Neural cell (in vitro differentiated cells): ENCODE measurements around the gene MLLT3. TPM values are rescaled to one million over a fixed set of nuclear protein-coding genes. Genes with fewer than 3 reads are reported as not detected.

Source experiments
- H2AFZ ChIP-seq: fragments of 200-600, 300-800 bp; sonication (generic), shearing (Covaris generic); 2 replicates; pipeline ENCODE4 v1.6.0; 2014; ENCODE audit warnings: low read depth, mild to moderate bottlenecking, antibody characterized with exemption, low read length, moderate library complexity
- H3F3A ChIP-seq: fragments of 200-600 bp; shearing (Covaris generic); 2 replicates; pipeline ENCODE4 v1.6.1; 2016; ENCODE audit warnings: mild to moderate bottlenecking, moderate library complexity, mixed read lengths, antibody characterized with exemption, low read length; ENCODE audit not compliant: insufficient read depth, poor library complexity, severe bottlenecking
- H3K27ac ChIP-seq: fragments of 200-600, 300-800 bp; sonication (generic), shearing (Covaris generic); 2 replicates; pipeline ENCODE4 v1.5.1; 2014; ENCODE audit warnings: mild to moderate bottlenecking, low read length, moderate library complexity
- H3K27me3 ChIP-seq: fragments of 300-800, 200-600 bp; sonication (generic), shearing (Covaris generic); 2 replicates; pipeline ENCODE4 v1.6.0; 2014; ENCODE audit warnings: mild to moderate bottlenecking, low read depth, low read length, moderate library complexity; ENCODE audit not compliant: insufficient read depth
- H3K36me3 ChIP-seq: fragments of 300-800, 200-600 bp; sonication (generic), shearing (Covaris generic); 2 replicates; pipeline ENCODE4 v1.5.1; 2014; ENCODE audit warnings: mild to moderate bottlenecking, antibody characterized with exemption, low read length, moderate library complexity; ENCODE audit not compliant: insufficient read depth
- H3K4me2 ChIP-seq: fragments of 300-800, 200-600 bp; sonication (generic), shearing (Covaris generic); 2 replicates; pipeline ENCODE4 v1.6.0; 2014; ENCODE audit warnings: mild to moderate bottlenecking, low read length
- H3K4me3 ChIP-seq: fragments of 300-800, 200-600 bp; sonication (generic), shearing (Covaris generic); 2 replicates; pipeline ENCODE4 v1.5.1; 2014; ENCODE audit warnings: mild to moderate bottlenecking, low read length, moderate library complexity
- H3K79me2 ChIP-seq: fragments of 200-600 bp; shearing (Covaris generic); replicated peaks from 2 replicates; pipeline ENCODE4 v1.6.0; 2014; ENCODE audit warnings: mild to moderate bottlenecking, low read length, moderate library complexity; ENCODE audit not compliant: insufficient read depth
- H3K9ac ChIP-seq: fragments of 300-800, 200-600 bp; sonication (generic), shearing (Covaris generic); 2 replicates; pipeline ENCODE4 v1.6.1; 2016; ENCODE audit warnings: mild to moderate bottlenecking, low read length, mixed read lengths
- H3K9me2 ChIP-seq: fragments of 200-600 bp; shearing (Covaris generic); 2 replicates; pipeline ENCODE4 v1.6.1; 2016; ENCODE audit warnings: mild to moderate bottlenecking, low read length, mixed read lengths; ENCODE audit not compliant: insufficient read depth
- H3K9me3 ChIP-seq: fragments of 200-600, 300-800 bp; sonication (generic), shearing (Covaris generic); 2 replicates; pipeline ENCODE4 v1.6.1; 2016; ENCODE audit warnings: mild to moderate bottlenecking, mixed run types, low read length, moderate library complexity, mixed read lengths
- H4K20me1 ChIP-seq: fragments of 200-600 bp; shearing (Covaris generic); 2 replicates; pipeline ENCODE4 v1.6.1; 2016; ENCODE audit warnings: mild to moderate bottlenecking, mixed run types; ENCODE audit not compliant: insufficient read depth
- CTCF ChIP-seq: fragments of 450-650 bp; IDR thresholded peaks from 2 replicates; pipeline ENCODE4 v1.5.1; 2014; ENCODE audit warnings: antibody characterized with exemption, mild to moderate bottlenecking, moderate library complexity; ENCODE audit not compliant: poor library complexity, severe bottlenecking
- EP300 ChIP-seq: fragments of 450-650 bp; conservative IDR thresholded peaks from 2 replicates; pipeline ENCODE4 v1.6.1; 2014; ENCODE audit warnings: antibody characterized with exemption, mild to moderate bottlenecking, moderate library complexity; ENCODE audit not compliant: poor library complexity, severe bottlenecking
- EZH2 ChIP-seq: fragments of 200-600, 300-800 bp; shearing (Covaris generic), sonication (generic); IDR thresholded peaks from 2 replicates; pipeline ENCODE4 v1.6.1; 2014; ENCODE audit warnings: antibody characterized with exemption, low read length, borderline replicate concordance, mild to moderate bottlenecking; ENCODE audit not compliant: insufficient read depth, poor library complexity, severe bottlenecking
- MXI1 ChIP-seq: fragments of 450-650 bp; conservative IDR thresholded peaks from 2 replicates; pipeline ENCODE4 v1.6.1; 2014; ENCODE audit warnings: antibody characterized with exemption, mild to moderate bottlenecking; ENCODE audit not compliant: poor library complexity, severe bottlenecking
- POLR2AphosphoS5 ChIP-seq: IDR thresholded peaks from 2 replicates; pipeline ENCODE4 v1.6.1; 2012
- RAD21 ChIP-seq: fragments of 450-650 bp; conservative IDR thresholded peaks from 2 replicates; pipeline ENCODE4 v1.6.1; 2014; ENCODE audit warnings: antibody characterized with exemption, mild to moderate bottlenecking, moderate library complexity
- REST ChIP-seq: IDR thresholded peaks from 2 replicates; pipeline ENCODE4 v1.6.1; 2012; ENCODE audit warnings: borderline replicate concordance
- SMC3 ChIP-seq: fragments of 450-650 bp; conservative IDR thresholded peaks from 2 replicates; pipeline ENCODE4 v1.6.1; 2014; ENCODE audit warnings: antibody characterized with exemption, mild to moderate bottlenecking, moderate library complexity; ENCODE audit not compliant: poor library complexity
- TAF1 ChIP-seq: IDR thresholded peaks from 2 replicates; pipeline ENCODE4 v1.6.1; 2012; ENCODE audit warnings: low read depth
- polyA plus RNA-seq: library from polyadenylated mRNA; depleted of rRNA; stranded (reverse); fragments of >200 nt; gene quantifications from 2 replicates; pipeline ENCODE4 v1.2.3, GENCODE V29; 2014

The MLLT3 gene
- polyA plus RNA-seq, 1 donor from 2014 or later = 61.5 TPM

DNA sequence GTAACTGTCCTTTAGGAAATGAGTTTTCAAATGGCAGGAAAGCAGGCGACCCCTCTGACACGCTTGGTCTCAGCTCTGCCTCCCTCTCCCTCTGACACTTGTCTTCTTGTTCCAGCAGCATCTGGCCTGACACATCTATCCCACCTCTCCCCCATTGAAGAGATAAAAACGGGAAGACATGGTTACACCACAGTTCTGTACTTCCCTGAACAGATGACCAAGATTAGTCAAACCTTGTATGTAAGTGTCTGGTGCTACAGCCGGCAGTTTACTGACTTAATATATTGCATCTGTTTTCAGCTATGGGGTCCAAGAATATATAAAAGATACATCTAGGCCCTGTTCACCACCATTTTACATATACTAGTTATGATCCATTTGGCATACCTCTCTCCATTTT is 29.6 kb upstream of the MLLT3 start:
- no peak overlapping the region for H3K4me2 ChIP-seq
- H2AFZ ChIP-seq = no peak overlapping the region
- no peaks in the 10 kb centered on the region for H3F3A ChIP-seq
- no peaks in the 10 kb centered on the region for H3K9me3 ChIP-seq
- H3K9me2 ChIP-seq = no peaks in the 10 kb centered on the region
- no peak overlapping the region for H3K9ac ChIP-seq
- H3K79me2 ChIP-seq = no peaks in the 10 kb centered on the region
- H3K27me3 ChIP-seq = no peaks in the 10 kb centered on the region
- no peak overlapping the region for H3K4me3 ChIP-seq
- H3K36me3 ChIP-seq = no peaks in the 10 kb centered on the region
- TF ChIP-seq RAD21 = no peak
- TF ChIP-seq TAF1 = no peak
- no peak for TF ChIP-seq EP300
- TF ChIP-seq CTCF = no peak
- no peak for TF ChIP-seq MXI1
- TF ChIP-seq POLR2AphosphoS5 = no peak
- TF ChIP-seq REST = no peak
- TF ChIP-seq EZH2 = no peak
- no peak for TF ChIP-seq SMC3
- H3K27ac ChIP-seq = no peak overlapping the region
- H4K20me1 ChIP-seq = no peaks in the 10 kb centered on the region

DNA sequence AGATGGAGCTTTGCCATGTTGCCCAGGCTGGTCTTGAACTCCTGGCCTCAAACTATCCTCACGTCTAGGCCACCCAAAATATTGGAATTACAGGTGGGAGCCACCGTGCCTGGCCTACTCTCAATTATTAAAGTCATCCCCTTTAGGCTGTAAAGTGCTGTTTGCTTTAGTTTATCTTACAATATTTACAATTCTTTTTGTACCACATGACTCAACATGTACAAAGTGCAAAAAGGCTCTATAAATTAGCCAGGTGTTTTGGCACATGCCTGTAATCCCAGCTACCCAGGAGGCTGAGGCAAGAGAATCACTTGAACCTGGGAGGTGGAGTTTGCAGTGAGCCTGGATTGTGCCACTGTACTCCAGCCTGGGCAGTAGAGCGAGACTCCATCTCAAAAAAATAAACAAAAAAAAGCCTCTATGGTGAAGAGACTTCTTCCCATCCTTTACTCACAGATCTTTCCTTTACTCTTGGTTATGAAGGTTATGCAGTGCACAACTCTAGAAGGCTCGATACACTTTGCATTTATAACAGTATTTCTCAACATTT is 28.5 kb upstream of the MLLT3 start:
- Histone ChIP-seq H3F3A (no peaks in the 10 kb centered on the region), H3K4me3 (no peak overlapping the region), H3K4me2 (no peak overlapping the region), H3K79me2 (no peaks in the 10 kb centered on the region), H3K27ac (no peak overlapping the region), H3K9me2 (no peaks in the 10 kb centered on the region), H3K36me3 (no peaks in the 10 kb centered on the region), H4K20me1 (no peaks in the 10 kb centered on the region), H3K9ac (no peak overlapping the region), H3K27me3 (no peaks in the 10 kb centered on the region), H3K9me3 (no peaks in the 10 kb centered on the region), H2AFZ (no peak overlapping the region)
- no peak for TF ChIP-seq CTCF
- no peak for TF ChIP-seq REST
- TF ChIP-seq EZH2 = no peak
- TF ChIP-seq SMC3 = no peak
- TF ChIP-seq EP300 = no peak
- no peak for TF ChIP-seq RAD21
- TF ChIP-seq POLR2AphosphoS5 = no peak
- no peak for TF ChIP-seq MXI1
- no peak for TF ChIP-seq TAF1
